Transverse colon (tissue), 4 donors: ENCODE results near the gene BAIAP2L2.

Experiments
- CTCF ChIP-seq, 5 experiments: fragments of 200-600 bp in 3 of 5; fragments of 450-650 bp in 2 of 5; sonication (generic) in 3 of 5; IDR thresholded peaks; 1 replicate in 2 of 5; 2 replicates in 3 of 5; pipeline ENCODE4 v1.5.1; 2016 to 2017; ENCODE audit warnings: antibody characterized with exemption in 5 of 5, inconsistent platforms in 3 of 5, mild to moderate bottlenecking in 2 of 5, moderate library complexity in 1 of 5
- POLR2A ChIP-seq: fragments of 450-650 bp; IDR thresholded peaks from one replicate; pipeline ENCODE4 v1.6.1; 2016; ENCODE audit warnings: antibody characterized with exemption, mild to moderate bottlenecking, moderate library complexity
- POLR2AphosphoS5 ChIP-seq, 3 donors: sonication (generic); formaldehyde crosslinking; IDR thresholded peaks; one replicate each; pipeline ENCODE4 v1.6.1; 2016; ENCODE audit warnings: antibody characterized with exemption in 3 of 3

DNA sequence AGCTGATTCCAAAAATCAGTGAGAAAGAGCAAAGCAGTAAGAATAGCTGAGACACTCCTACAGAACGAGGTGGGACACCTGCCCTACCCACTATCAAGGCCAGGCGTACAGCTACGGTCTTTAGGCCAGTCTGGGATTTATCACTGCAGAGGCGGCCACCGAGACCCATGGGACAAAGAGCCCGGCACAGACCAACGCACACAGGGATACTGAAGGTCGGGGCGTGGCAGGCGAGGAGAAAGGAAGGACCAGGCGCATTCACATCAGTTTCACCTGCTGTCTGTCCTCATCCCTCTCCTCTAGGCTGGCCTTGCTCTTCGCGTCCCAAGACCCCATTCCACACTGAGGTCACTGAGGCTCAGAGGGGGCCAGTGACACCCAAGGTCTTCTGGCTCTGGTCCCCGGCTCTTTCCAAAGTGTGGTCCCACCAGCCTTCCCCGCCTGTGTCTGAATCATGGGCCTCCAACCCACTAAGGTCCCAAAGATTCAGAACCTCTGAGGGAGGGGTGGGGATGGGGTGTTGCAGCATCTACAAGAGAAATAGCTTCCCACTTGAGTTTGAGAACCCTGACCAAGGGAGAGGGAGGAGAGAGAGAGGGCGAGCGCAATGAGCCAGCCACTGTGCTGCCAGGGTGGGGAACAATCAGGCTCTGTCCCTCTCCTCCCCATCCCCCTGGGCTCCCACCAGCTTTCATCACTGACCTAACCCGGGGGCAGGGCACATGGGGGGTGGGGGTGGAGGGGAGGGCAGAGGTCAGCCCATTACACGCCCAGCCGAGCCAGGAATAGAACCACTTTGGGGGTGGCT lies 60.5 kb downstream of the BAIAP2L2 start:
- TF ChIP-seq CTCF (IDR thresholded peaks at IDR 0.05) = no peak
- no peak for TF ChIP-seq POLR2AphosphoS5 (IDR thresholded peaks at IDR 0.05)
- no peak for TF ChIP-seq POLR2A
